Cardiac muscle cell (in vitro differentiated cells and primary cell): ENCODE results near the gene CD177. TPM values are rescaled to one million over a fixed set of nuclear protein-coding genes. Genes with fewer than 3 reads are reported as not detected.
"Not testable (repeated sequence)": the region's sequence is repeated elsewhere in the genome, so short reads cannot be mapped to it uniquely, and the experiment has no call there.

ENCODE experiments used
- DNase-seq, 2 donors: peaks; one replicate each; pipeline versions ENCODE4 v3.0.0 to v3.0.0-alpha.2; 2010 to 2017; ENCODE audit warnings: low read depth in 1 of 2, low spot score in 1 of 2
- H3K27ac ChIP-seq: fragments of 200-600 bp; sonication (generic); 2 replicates; pipeline ENCODE4 v1.5.1; 2016
- H3K27me3 ChIP-seq: fragments of 200-600 bp; sonication (generic); 2 replicates; pipeline ENCODE4 v1.6.0; 2016; ENCODE audit warnings: control low read depth
- H3K36me3 ChIP-seq: fragments of 200-600 bp; sonication (generic); 2 replicates; pipeline ENCODE4 v1.5.1; 2016; ENCODE audit warnings: control low read depth
- H3K4me1 ChIP-seq: fragments of 200-600 bp; sonication (generic); 2 replicates; pipeline ENCODE4 v1.8.1; 2017; ENCODE audit warnings: low read depth, mild to moderate bottlenecking, mixed run types
- H3K4me3 ChIP-seq: fragments of 200-600 bp; sonication (generic); 2 replicates; pipeline ENCODE4 v1.5.1; 2016; ENCODE audit warnings: mild to moderate bottlenecking
- H3K9me3 ChIP-seq: fragments of 200-600 bp; sonication (generic); 2 replicates; pipeline ENCODE4 v1.5.1; 2017; ENCODE audit warnings: low read depth, mild to moderate bottlenecking, control low read depth
- CTCF ChIP-seq: IDR thresholded peaks from 2 replicates; pipeline ENCODE4 v1.5.1; 2012; ENCODE audit warnings: low read depth, mild to moderate bottlenecking, low read length
- polyA plus RNA-seq: library from polyadenylated mRNA; unstranded; fragments of >200 nt; fragmentation: Nextera tagmentation; extraction: Ambion mirVana; gene quantifications from 2 replicates; pipeline ENCODE4 v1.2.1, GENCODE V29; 2016
- total RNA-seq: library from RNA; depleted of rRNA; stranded (reverse); fragments of >200 nt; gene quantifications from 2 replicates; pipeline ENCODE4 v1.2.3, GENCODE V29; 2016

The CD177 gene
- total and polyA plus RNA-seq, 2 experiments from 2014 or later: not detected

- H3K27ac ChIP-seq, H3K27me3 ChIP-seq, H3K4me3 ChIP-seq, H3K4me1 ChIP-seq, H3K36me3 ChIP-seq, DNase-seq, H3K9me3 ChIP-seq: not testable (repeated sequence)
These were observed 40.0 kb downstream of the CD177 start for GRCh38 chr19:43393501-43393900.

GRCh38 chr19:43395561-43395960, 42.1 kb downstream of the CD177 start:
- Histone ChIP-seq H3K4me1 (no peaks in the 10 kb centered on the region), H3K9me3 (no peaks in the 10 kb centered on the region), H3K4me3 (no peak overlapping the region), H3K27ac (no peak overlapping the region), H3K36me3 (no peaks in the 10 kb centered on the region), H3K27me3 (no peaks in the 10 kb centered on the region)
- TF ChIP-seq CTCF: no peak
- no peak for DNase-seq

GRCh38 chr19:43406297-43406696, 52.8 kb downstream of the CD177 start:
- H3K27ac ChIP-seq: no peak overlapping the region
- no peak for DNase-seq
- H3K9me3 ChIP-seq: no peaks in the 10 kb centered on the region
- H3K36me3 ChIP-seq: no peaks in the 10 kb centered on the region
- no peak for TF ChIP-seq CTCF
- H3K4me3 ChIP-seq: no peak overlapping the region
- H3K27me3 ChIP-seq: no peaks in the 10 kb centered on the region
- no peaks in the 10 kb centered on the region for H3K4me1 ChIP-seq

- H3K4me3 ChIP-seq: no peak overlapping the region
- H3K9me3 ChIP-seq: no peaks in the 10 kb centered on the region
- no peak for DNase-seq
- no peak overlapping the region for H3K27ac ChIP-seq
- no peaks in the 10 kb centered on the region for H3K4me1 ChIP-seq
- H3K27me3 ChIP-seq: no peaks in the 10 kb centered on the region
- TF ChIP-seq CTCF: no peak
- no peaks in the 10 kb centered on the region for H3K36me3 ChIP-seq
These were observed 54.0 kb downstream of the CD177 start for GRCh38 chr19:43407416-43408005.

GRCh38 chr19:43408043-43408442, 54.6 kb downstream of the CD177 start:
- DNase-seq: no peak
- H3K36me3 ChIP-seq: no peaks in the 10 kb centered on the region
- no peak overlapping the region for H3K4me3 ChIP-seq
- no peaks in the 10 kb centered on the region for H3K4me1 ChIP-seq
- H3K27me3 ChIP-seq: no peaks in the 10 kb centered on the region
- no peak for TF ChIP-seq CTCF
- no peak overlapping the region for H3K27ac ChIP-seq
- H3K9me3 ChIP-seq: no peaks in the 10 kb centered on the region

- Histone ChIP-seq H3K27me3 (no peaks in the 10 kb centered on the region), H3K36me3 (no peaks in the 10 kb centered on the region), H3K4me3 (no peak overlapping the region), H3K4me1 (no peaks in the 10 kb centered on the region), H3K9me3 (no peaks in the 10 kb centered on the region), H3K27ac (no peak overlapping the region)
- no peak for DNase-seq
- no peak for TF ChIP-seq CTCF
These were observed 55.9 kb downstream of the CD177 start for GRCh38 chr19:43409415-43409814.
